ENCODE measurements around the gene FPR1.

GRCh38 chr19:51798062-51798461 lies 46.4 kb upstream of the FPR1 start:
- no peak for TF ChIP-seq CTCF (IDR thresholded peaks at IDR 0.05)
- TF ChIP-seq POLR2A (IDR thresholded peaks at IDR 0.05): no peak

Measured in vagina (tissue), 2 donors.